Activated naive CD4-positive, alpha-beta T cell treated with anti-CD3 and anti-CD28 coated beads, Interleukin-2, amount 50 U/mL, for 24 hours (primary cell): ENCODE results near the gene ADAMTS7.
"Not testable (repeated sequence)": the region's sequence is repeated elsewhere in the genome, so short reads cannot be mapped to it uniquely, and the experiment has no call there.

Source experiments
- H3K27ac Mint-ChIP-seq: one replicate; pipeline ENCODE4 v1.8.0; 2021; ENCODE audit warnings: mild to moderate bottlenecking, mixed read lengths
- H3K27me3 Mint-ChIP-seq: one replicate; pipeline ENCODE4 v1.8.0; 2021; ENCODE audit warnings: mixed read lengths
- H3K36me3 Mint-ChIP-seq: one replicate; pipeline ENCODE4 v1.8.0; 2021; ENCODE audit warnings: mixed read lengths
- H3K4me1 Mint-ChIP-seq: one replicate; pipeline ENCODE4 v1.8.0; 2021; ENCODE audit warnings: mixed read lengths
- H3K4me3 Mint-ChIP-seq: one replicate; pipeline ENCODE4 v1.8.0; 2021; ENCODE audit warnings: mild to moderate bottlenecking, mixed read lengths
- H3K9me3 Mint-ChIP-seq: one replicate; pipeline ENCODE4 v1.8.0; 2021; ENCODE audit warnings: mixed read lengths

The ADAMTS7 gene

DNA sequence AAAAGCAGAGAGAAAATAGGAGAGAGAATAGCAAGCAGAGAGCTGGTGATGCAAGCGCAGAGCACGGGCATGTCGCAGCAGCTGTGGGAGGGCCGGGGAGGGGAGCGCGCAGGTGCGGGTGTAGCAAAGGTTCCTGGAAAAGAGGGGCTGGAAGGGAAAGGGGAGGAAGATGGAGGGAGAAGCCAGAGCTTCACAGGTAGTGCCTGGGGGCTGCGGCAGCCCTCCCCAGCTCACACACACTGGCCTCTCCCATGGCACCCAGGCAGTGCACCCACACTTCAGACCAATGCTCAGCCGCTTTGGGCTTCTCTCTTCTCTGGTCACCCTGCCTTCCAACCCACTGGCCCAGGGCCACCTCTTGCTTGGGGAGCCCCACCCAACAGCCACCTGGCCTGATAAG is 72.1 kb downstream of the ADAMTS7 start:
- no peak overlapping the region for H3K4me3 Mint-ChIP-seq
- H3K27me3 Mint-ChIP-seq: no peaks in the 10 kb centered on the region
- no peaks in the 10 kb centered on the region for H3K9me3 Mint-ChIP-seq
- no peak overlapping the region for H3K27ac Mint-ChIP-seq
- H3K36me3 Mint-ChIP-seq: no peaks in the 10 kb centered on the region
- peaks cover 3% of the 10 kb centered on the region for H3K4me1 Mint-ChIP-seq

DNA sequence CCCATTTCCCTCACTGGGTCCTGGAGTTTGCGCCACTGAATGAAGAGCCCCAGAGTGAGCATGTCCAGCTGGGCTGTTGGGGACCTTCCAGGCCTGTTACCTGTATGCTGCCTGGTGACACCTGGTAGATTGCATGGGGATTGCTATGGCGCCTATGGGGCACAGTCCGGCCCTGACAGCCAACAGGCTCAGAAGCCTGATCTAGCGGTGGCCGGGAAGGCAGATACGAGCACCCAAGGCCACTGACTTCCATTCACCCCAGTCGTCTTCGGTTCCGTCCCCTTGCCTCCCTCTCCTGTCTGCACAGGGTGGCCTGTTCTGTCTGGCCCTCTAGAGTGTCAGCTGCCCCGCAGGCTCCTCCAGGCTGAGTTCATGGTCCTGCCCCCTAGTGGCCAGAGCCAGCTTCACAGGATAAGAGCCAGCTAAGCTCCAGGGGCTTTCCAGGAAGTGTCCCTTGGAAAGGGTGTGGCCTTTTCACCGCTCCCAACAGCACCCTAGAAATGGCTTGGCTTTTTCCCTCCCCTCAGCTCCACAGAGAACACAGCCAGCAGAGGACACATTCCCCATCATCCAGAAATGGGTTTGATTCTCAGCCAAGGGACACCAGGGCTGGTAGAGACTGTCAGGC is 73.2 kb downstream of the ADAMTS7 start:
- H3K36me3 Mint-ChIP-seq, H3K27me3 Mint-ChIP-seq: not testable (repeated sequence)

DNA sequence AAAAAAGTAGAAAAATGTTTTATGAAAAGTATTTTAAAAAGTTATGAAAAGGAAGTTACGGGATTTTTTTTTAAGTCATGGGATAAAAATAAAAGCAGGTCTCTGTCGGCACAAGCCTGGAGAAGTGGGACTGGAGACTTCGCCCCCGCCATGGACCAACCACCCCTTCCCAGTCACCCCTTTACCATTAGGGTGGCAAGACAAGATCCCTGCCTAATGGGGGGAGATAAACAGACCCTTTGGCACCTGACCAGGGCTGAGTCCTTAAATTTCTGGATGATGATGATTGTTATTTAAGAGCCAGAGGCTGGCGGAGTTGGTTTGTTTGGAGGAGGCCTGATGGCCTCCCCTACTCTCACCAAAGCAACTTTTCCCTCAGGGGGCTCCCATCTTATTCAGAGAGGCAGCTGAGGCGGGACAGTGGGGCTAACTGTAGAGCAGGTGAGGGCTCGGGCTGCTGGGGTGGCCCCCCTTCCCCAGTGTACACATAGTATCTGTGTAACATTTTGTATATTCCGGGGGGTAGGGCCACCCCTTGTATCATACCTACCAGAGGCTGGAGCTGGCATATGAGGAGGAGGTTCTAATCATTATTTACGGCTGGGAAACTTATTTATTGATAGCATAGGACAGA is 74.0 kb downstream of the ADAMTS7 start:
- Mint-ChIP-seq H3K27ac (no peak overlapping the region), H3K36me3 (no peaks in the 10 kb centered on the region), H3K4me1 (peaks cover 3% of the 10 kb centered on the region), H3K27me3 (no peaks in the 10 kb centered on the region), H3K9me3 (no peaks in the 10 kb centered on the region), H3K4me3 (no peak overlapping the region)

More for the DNA sequence above, 73.2 kb downstream of the ADAMTS7 start:
- not testable (repeated sequence) for H3K27ac Mint-ChIP-seq, H3K9me3 Mint-ChIP-seq, H3K4me1 Mint-ChIP-seq, H3K4me3 Mint-ChIP-seq

DNA sequence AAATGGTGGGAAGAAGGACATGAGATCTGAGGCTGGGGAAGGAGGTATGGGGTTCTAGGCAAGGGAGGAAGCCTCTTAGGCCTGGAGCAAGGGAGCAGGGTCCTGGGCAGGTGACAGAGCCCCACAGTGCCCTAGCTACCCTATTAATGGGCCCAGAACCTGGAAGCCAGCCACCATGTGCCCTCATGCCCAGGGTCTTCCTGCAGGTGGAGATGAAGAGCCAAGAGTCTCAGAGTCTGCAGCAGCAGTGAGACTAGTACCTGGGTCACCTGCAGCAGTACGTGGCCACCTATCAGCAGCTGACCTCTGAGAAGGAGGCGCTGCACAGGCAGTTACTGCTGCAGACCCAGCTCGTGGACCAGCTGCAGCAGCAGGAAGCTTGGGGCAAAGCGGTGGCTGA is 75.0 kb downstream of the ADAMTS7 start:
- not testable (repeated sequence) for H3K27me3 Mint-ChIP-seq, H3K4me3 Mint-ChIP-seq, H3K9me3 Mint-ChIP-seq, H3K36me3 Mint-ChIP-seq, H3K27ac Mint-ChIP-seq, H3K4me1 Mint-ChIP-seq

DNA sequence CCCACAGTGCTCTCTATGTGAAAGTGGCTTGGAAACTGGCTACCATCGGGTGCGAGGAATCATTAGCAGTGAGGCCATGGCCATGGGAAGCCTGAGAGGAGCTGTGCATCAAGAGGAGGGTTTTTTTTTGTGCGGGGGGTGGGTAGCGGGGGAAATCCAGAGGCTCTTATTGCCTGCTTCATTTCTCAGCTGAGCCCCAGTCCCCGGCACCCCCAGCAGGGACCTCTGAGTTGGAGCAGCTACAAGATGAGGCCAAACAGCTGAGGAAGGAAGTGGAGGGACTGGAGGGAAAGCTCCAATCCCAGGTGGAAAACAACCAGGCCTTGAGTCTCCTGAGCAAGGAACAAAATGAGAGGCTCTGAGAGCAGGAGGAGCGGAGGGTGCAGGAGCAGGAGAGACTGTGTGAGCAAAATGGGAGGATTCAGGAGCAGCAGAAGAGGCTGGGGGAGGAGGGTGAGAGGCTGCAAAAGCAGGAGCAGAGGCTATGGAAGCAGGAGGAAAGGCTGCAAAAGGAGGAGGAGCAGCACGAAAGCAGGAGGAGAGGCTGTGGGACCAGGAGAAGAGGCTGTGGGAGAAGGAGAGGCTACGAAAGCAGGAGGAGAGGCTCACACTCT is 76.7 kb downstream of the ADAMTS7 start:
- H3K9me3 Mint-ChIP-seq: no peaks in the 10 kb centered on the region
- no peaks in the 10 kb centered on the region for H3K36me3 Mint-ChIP-seq
- H3K27me3 Mint-ChIP-seq: no peaks in the 10 kb centered on the region
- no peak overlapping the region for H3K4me3 Mint-ChIP-seq
- H3K4me1 Mint-ChIP-seq: no peaks in the 10 kb centered on the region
- H3K27ac Mint-ChIP-seq: no peak overlapping the region

DNA sequence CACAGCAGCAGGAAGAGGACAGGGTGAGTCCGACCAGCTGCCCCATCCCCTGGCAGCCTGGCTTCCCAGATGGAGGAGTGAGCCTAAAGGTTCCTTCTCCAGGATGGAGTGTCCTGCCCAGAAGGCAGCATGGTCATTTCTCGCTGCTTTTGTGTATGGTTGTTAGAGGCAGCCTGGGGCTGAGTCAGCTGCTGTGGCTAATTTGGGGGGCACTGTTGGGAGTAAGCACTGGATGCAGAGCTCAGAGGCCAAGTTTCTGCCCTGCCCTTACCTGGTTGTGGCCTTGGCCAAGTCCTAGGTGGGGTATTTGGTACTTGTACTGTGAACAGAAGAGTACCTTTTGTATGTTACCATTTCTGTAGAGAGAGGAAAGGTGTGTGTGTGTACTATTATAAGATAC is 78.6 kb downstream of the ADAMTS7 start:
- H3K36me3 Mint-ChIP-seq: no peaks in the 10 kb centered on the region
- no peaks in the 10 kb centered on the region for H3K4me1 Mint-ChIP-seq
- no peak overlapping the region for H3K27ac Mint-ChIP-seq
- no peaks in the 10 kb centered on the region for H3K27me3 Mint-ChIP-seq
- H3K9me3 Mint-ChIP-seq: no peaks in the 10 kb centered on the region
- H3K4me3 Mint-ChIP-seq: no peak overlapping the region

DNA sequence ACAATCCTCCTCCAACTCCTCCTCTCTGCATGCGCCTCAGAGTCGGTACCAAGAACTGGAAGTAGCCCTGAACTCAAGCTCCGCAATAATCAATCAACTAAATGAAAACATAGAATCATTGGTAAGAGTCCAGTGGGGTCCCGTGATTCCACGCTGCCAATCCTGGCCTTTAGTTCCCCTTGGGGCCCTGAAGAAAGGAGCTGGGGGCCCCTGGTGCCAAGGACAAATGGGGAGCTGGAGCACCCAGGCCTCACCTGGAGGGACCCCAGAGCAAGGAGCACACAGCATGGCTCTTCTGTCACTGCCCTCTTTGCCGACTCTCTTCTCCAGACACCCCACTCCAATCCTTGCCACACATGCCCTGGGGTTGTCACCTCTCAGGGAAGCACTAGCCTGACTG is 80.3 kb downstream of the ADAMTS7 start:
- Mint-ChIP-seq H3K4me1 (no peaks in the 10 kb centered on the region), H3K27ac (no peak overlapping the region)

DNA sequence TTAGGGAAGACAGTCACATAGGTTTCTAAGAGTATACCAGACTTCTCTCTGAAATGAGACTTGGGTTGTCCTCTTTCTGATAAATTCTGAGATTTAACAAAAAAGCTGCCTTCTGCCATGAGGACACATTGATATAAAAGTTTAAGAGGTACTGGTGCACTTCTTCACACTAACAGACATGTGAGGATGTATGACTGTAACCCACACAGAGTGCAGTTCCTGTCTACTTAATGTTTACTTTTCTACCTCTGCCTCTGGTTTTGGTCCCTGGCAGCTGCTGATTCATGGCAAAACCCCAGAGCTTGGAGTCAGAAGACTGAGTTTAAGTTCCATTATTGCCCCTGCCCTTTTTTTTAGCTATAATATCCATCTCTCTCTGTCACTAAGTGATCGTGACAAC is 82.8 kb downstream of the ADAMTS7 start:
- H3K36me3 Mint-ChIP-seq, H3K9me3 Mint-ChIP-seq, H3K4me1 Mint-ChIP-seq, H3K4me3 Mint-ChIP-seq, H3K27me3 Mint-ChIP-seq, H3K27ac Mint-ChIP-seq: not testable (repeated sequence)

More for the DNA sequence above, 80.3 kb downstream of the ADAMTS7 start:
- no peaks in the 10 kb centered on the region for H3K36me3 Mint-ChIP-seq
- no peak overlapping the region for H3K4me3 Mint-ChIP-seq
- no peaks in the 10 kb centered on the region for H3K27me3 Mint-ChIP-seq
- H3K9me3 Mint-ChIP-seq: no peaks in the 10 kb centered on the region

DNA sequence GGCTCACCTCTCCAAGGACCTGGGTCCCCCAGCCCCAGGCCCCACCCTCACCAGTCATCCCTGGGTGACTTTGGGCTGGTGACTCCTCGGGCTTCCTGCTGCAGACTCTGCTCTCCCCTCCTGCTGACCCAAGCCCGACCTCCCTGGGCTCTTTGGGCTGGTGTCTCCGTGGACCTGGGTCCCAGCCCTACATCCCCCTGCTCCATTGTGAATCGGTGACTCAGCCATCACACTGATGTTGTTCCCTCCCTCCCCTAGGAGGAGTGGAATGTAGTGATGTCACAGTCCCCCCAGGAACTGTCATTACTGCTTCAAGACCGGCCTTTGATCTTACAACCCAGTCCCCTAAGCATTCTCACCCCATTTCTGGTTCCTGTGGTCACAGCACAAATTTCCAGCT is 83.7 kb downstream of the ADAMTS7 start:
- H3K9me3 Mint-ChIP-seq: no peaks in the 10 kb centered on the region
- H3K27ac Mint-ChIP-seq: no peak overlapping the region
- no peaks in the 10 kb centered on the region for H3K4me1 Mint-ChIP-seq
- H3K4me3 Mint-ChIP-seq: no peak overlapping the region
- no peaks in the 10 kb centered on the region for H3K27me3 Mint-ChIP-seq
- H3K36me3 Mint-ChIP-seq: no peaks in the 10 kb centered on the region

DNA sequence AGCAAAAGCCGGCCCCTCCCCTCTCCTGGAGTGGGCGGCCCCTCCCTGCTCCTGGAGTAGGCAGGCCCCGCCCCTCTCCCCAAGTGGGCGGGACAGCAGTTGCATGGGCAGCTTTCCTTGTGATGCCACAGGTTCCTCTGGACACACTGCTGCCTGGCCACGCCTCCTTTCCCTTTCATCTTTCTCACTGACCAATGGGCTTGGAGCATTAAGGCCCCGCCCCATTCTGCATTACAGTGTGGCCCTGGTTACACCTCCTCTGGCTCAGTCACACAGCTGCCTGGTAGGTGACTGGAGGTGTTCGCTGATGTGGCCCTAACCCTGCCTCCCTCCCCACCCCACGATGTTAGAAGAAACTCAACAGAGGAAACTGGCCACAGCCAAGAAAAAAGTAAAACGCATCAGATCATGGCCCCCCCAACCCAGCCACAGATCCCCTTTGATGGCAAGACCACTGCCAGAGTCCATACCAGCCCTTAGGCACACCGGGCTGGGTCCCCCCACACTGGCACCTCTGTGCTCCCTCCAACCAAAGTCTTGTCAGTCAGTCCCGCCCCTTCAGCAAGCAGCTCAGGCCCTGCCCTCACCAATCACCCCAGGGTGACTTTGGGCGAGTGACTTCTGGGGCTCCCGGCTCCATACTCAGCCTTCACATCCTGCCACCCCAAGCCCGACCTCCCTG is 84.3 kb downstream of the ADAMTS7 start:
- Mint-ChIP-seq H3K4me3 (no peak overlapping the region), H3K27me3 (no peaks in the 10 kb centered on the region), H3K4me1 (no peaks in the 10 kb centered on the region), H3K27ac (no peak overlapping the region), H3K9me3 (no peaks in the 10 kb centered on the region), H3K36me3 (no peaks in the 10 kb centered on the region)

DNA sequence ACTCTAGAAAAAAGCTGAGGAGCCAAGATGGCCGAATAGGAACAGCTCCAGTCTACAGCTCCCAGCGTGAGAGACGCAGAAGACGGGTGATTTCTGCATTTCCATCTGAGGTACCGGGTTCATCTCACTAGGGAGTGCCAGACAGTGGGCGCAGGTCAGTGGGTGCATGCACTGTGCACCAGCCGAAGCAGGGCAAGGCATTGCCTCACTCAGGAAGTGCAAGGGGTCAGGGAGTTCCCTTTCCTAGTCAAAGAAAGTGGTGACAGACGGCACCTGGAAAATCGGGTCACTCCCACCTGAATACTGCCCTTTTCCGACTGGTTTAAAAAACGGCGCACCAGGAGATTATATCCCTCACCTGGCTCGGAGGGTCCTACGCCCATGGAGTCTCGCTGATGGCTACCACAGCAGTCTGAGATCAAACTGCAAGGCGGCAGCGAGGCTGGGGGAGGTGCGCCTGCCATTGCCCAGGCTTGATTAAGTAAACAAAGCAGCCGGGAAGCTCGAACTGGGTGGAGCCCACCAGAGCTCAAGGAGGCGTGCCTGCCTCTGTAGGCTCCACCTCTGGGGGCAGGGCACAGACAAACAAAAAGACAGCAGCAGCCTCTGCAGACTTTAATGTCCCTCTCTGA is 91.3 kb downstream of the ADAMTS7 start:
- not testable (repeated sequence) for H3K36me3 Mint-ChIP-seq, H3K27ac Mint-ChIP-seq, H3K4me3 Mint-ChIP-seq, H3K9me3 Mint-ChIP-seq, H3K4me1 Mint-ChIP-seq
- peaks cover 16% of the 10 kb centered on the region for H3K27me3 Mint-ChIP-seq

DNA sequence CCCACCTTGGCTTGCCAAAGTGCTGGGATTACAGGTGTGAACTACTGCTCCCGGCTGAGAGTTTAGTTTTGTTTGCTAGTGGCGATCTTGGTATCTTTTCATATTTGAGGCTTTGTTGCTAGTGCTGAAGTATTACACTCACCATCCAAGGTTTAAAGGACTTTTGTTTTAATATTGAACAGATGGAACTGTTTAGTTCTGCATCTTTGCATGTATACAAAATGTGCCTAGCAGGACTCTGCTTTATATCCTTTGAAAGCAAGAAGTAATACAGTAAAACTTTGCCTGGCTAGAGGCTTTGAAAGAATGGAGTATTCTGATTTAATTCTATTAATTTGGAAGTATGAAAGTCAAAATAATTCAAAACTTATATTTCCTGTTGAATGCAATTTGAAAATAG is 92.4 kb downstream of the ADAMTS7 start:
- H3K27me3 Mint-ChIP-seq: peaks cover 16% of the 10 kb centered on the region
- H3K27ac Mint-ChIP-seq: no peak overlapping the region
- H3K36me3 Mint-ChIP-seq: no peaks in the 10 kb centered on the region
- no peaks in the 10 kb centered on the region for H3K9me3 Mint-ChIP-seq
- no peak overlapping the region for H3K4me3 Mint-ChIP-seq
- no peaks in the 10 kb centered on the region for H3K4me1 Mint-ChIP-seq

DNA sequence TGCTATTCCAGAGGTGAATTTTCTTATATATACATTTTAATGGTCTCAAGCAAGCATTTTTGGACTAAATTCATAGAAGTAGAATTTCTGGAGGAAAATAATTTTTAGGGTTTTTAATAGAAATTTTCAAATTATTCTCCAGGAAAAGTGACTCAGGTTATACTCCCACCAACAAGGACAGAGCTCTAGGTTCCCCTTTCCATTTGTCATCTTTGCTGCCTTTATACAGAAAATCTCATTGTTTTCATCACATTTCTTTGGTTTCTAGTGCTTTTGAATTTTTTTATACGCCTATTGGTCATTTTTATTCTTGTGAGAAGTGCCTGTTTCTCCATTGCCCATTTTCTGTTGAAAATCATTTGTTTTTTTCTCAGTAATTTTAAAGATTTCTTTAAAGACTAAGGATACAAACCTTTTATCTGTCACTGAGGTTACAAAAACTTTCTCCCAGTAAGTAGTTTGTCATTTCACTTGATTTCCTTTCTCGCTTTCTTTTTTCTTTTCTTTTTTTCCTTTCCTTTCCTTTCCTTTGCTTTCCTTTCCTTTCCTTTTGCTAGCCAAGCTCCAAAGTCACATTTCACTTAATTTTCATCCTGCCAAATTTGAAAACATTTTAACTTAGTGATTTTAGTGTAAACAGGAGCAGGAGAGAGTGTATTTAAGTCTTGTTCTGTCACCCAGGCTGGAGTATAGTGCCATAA is 93.2 kb downstream of the ADAMTS7 start:
- H3K4me3 Mint-ChIP-seq: no peak overlapping the region
- H3K9me3 Mint-ChIP-seq: no peaks in the 10 kb centered on the region
- peaks cover 16% of the 10 kb centered on the region for H3K27me3 Mint-ChIP-seq
- H3K27ac Mint-ChIP-seq: no peak overlapping the region
- no peaks in the 10 kb centered on the region for H3K4me1 Mint-ChIP-seq
- H3K36me3 Mint-ChIP-seq: no peaks in the 10 kb centered on the region

DNA sequence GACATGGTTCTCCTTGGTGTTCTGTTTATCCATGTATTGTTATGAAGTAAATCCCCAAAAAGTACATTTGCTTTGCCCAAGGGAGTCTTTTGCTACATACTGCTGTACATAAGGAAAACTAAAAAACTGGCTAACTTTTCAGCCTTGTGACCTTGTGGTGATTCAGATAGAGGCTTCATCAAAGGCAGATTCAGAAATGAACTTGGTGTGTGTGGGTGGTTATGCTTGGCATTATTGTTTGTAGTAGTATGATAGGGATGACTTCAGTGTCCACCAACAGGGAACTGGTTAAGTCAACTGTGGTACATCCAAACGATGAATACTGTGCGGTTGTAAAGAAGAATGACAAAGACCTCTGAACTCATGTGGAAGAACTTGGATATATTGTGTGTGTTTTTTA is 94.6 kb downstream of the ADAMTS7 start:
- Mint-ChIP-seq H3K27ac (peak overlapping the region; percentile 31), H3K9me3 (no peaks in the 10 kb centered on the region), H3K36me3 (no peaks in the 10 kb centered on the region), H3K4me1 (no peaks in the 10 kb centered on the region), H3K27me3 (peaks cover 16% of the 10 kb centered on the region), H3K4me3 (no peak overlapping the region)

DNA sequence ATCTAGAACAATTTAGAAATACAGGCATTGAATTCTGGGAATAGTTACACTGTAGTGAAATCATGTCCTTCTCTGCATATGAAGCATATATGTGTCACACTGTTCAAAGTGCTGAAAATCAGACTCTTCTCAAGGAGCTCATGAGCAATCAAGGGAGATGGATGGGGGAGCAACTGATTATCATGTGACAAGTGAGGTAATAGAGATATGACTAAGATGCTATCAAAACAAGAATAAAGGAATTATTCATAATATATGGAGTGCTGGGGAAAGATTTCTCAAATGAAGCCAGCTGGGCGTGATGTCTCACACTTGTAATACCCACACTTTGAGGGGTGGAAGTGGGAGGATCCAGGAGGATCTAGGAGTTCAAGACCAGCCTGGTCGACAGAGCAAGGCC is 95.3 kb downstream of the ADAMTS7 start:
- Mint-ChIP-seq H3K36me3 (no peaks in the 10 kb centered on the region), H3K27me3 (peaks cover 16% of the 10 kb centered on the region), H3K4me3 (no peak overlapping the region), H3K4me1 (no peaks in the 10 kb centered on the region), H3K27ac (no peak overlapping the region), H3K9me3 (no peaks in the 10 kb centered on the region)
